Fibroblast of lung (primary cell): ENCODE data around the gene MOCS3. TPM values are rescaled to one million over a fixed set of nuclear protein-coding genes. Genes with fewer than 3 reads are reported as not detected.
A peak's percentile ranks its signal among the peaks of the same experiment; 100 is the strongest.

ENCODE experiments used
- DNase-seq, 2 donors: peaks; one replicate each; pipeline versions ENCODE4 v3.0.0 to v3.0.0-alpha.2; 2010; ENCODE audit warnings: low read depth in 2 of 2
- H2AFZ ChIP-seq: 2 replicates; pipeline ENCODE4 v1.5.1; 2012; ENCODE audit warnings: low read length, control low read depth, inconsistent platforms
- H3K27ac ChIP-seq: 2 replicates; pipeline ENCODE4 v1.5.1; 2011; ENCODE audit warnings: low read length, control low read depth; ENCODE audit not compliant: insufficient read depth
- H3K27me3 ChIP-seq: 2 replicates; pipeline ENCODE4 v1.5.1; 2011; ENCODE audit warnings: mild to moderate bottlenecking, low read length; ENCODE audit not compliant: control insufficient read depth, insufficient read depth
- H3K36me3 ChIP-seq: 2 replicates; pipeline ENCODE4 v1.5.1; 2011; ENCODE audit warnings: low read length; ENCODE audit not compliant: control insufficient read depth, insufficient read depth
- H3K4me1 ChIP-seq: 2 replicates; pipeline ENCODE4 v1.5.1; 2011; ENCODE audit warnings: low read length; ENCODE audit not compliant: control insufficient read depth, insufficient read depth; ENCODE audit errors: extremely low read depth
- H3K4me2 ChIP-seq: 2 replicates; pipeline ENCODE4 v1.5.1; 2011; ENCODE audit warnings: low read length, control low read depth; ENCODE audit not compliant: insufficient read depth; ENCODE audit errors: extremely low read depth
- H3K4me3 ChIP-seq, 4 experiments: fragments of 200-600 bp in 1 of 4; sonication (generic) in 1 of 4; replicated peaks in 1 of 4; 2 replicates each; pipeline ENCODE4 v1.5.1; 2011 to 2016; ENCODE audit warnings: low read length in 4 of 4, low read depth in 3 of 4, mild to moderate bottlenecking in 3 of 4, control low read depth in 2 of 4, inconsistent platforms in 1 of 4, mixed read lengths in 1 of 4; ENCODE audit not compliant: insufficient read depth in 1 of 4; ENCODE audit errors: control extremely low read depth in 1 of 4
- H3K79me2 ChIP-seq: 2 replicates; pipeline ENCODE4 v1.5.1; 2012; ENCODE audit warnings: mild to moderate bottlenecking, low read length, inconsistent platforms; ENCODE audit not compliant: control insufficient read depth, insufficient read depth
- H3K9ac ChIP-seq: 2 replicates; pipeline ENCODE4 v1.5.1; 2011; ENCODE audit warnings: mild to moderate bottlenecking, low read length, control low read depth; ENCODE audit not compliant: insufficient read depth
- H3K9me3 ChIP-seq: 2 replicates; pipeline ENCODE4 v1.5.1; 2012; ENCODE audit warnings: low read depth, low read length; ENCODE audit not compliant: control insufficient read depth, insufficient read depth
- H4K20me1 ChIP-seq: 2 replicates; pipeline ENCODE4 v1.5.1; 2011; ENCODE audit warnings: low read length; ENCODE audit not compliant: control insufficient read depth, insufficient read depth; ENCODE audit errors: extremely low read depth
- EZH2 ChIP-seq: IDR thresholded peaks from 2 replicates; pipeline ENCODE4 v1.5.1; 2012; ENCODE audit warnings: low read length, control low read depth, mild to moderate bottlenecking; ENCODE audit errors: missing control alignments
- polyA plus RNA-seq, 2 donors: library from polyadenylated mRNA; depleted of rRNA in 1 of 2; stranded (reverse) in 1 of 2; unstranded in 1 of 2; fragments of >200 nt; gene quantifications; 2 replicates each; pipeline ENCODE4 v1.2.1, GENCODE V29; 2011 to 2012; ENCODE audit warnings: missing spikeins in 1 of 2
- total RNA-seq: library from RNA; depleted of rRNA; stranded (reverse); fragments of >200 nt; gene quantifications from 2 replicates; pipeline ENCODE4 v1.2.1, GENCODE V29; 2014
- TF ChIP-seq, protein P1 (sequence below), 2 donors: IDR thresholded peaks in 1 of 2; conservative IDR thresholded peaks in 1 of 2; 1 replicate in 1 of 2; 2 replicates in 1 of 2; pipeline ENCODE4 v1.5.1; 2011 to 2012; ENCODE audit warnings: low read length in 2 of 2, control low read depth in 1 of 2, inconsistent platforms in 1 of 2, low read depth in 1 of 2, mild to moderate bottlenecking in 1 of 2

The MOCS3 gene
- total and polyA plus RNA-seq, 2 donors (not counting 1 experiment from before 2014, with no cell fraction given), result 3.7 to 10.1 TPM

DNA sequence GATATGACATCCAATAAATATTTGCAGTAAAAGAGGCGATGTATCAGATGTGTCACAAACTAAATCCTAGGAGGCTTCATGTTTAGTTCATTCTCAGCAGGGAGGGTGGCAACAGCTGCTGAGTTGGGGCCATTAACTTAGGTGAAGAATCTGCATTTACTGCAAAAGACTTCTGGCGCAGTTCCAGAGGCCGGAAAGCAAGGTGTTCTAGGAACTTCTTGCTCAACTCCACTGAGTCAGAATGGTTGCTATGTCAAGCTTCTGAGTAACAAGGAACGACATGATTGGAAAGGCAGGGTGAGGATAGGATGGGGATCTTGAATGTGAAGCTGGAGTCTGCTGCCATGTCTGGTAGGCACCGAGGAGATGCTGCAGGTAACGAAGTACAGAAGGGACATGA lies 39.1 kb upstream of the MOCS3 start:
- H3K9ac ChIP-seq, result no peak overlapping the region
- peaks cover 12% of the 10 kb centered on the region for H4K20me1 ChIP-seq
- H3K79me2 ChIP-seq, result peaks cover 98% of the 10 kb centered on the region
- no peaks in the 10 kb centered on the region for H3K27me3 ChIP-seq
- peaks cover 23% of the 10 kb centered on the region for H3K4me1 ChIP-seq
- peak; percentile 68 to 70 for DNase-seq
- peak overlapping the region; percentile 56 for H3K27ac ChIP-seq
- H2AFZ ChIP-seq, result no peak overlapping the region
- no peak overlapping the region for H3K4me3 ChIP-seq
- no peak overlapping the region for H3K4me2 ChIP-seq
- TF ChIP-seq, protein P1, sequence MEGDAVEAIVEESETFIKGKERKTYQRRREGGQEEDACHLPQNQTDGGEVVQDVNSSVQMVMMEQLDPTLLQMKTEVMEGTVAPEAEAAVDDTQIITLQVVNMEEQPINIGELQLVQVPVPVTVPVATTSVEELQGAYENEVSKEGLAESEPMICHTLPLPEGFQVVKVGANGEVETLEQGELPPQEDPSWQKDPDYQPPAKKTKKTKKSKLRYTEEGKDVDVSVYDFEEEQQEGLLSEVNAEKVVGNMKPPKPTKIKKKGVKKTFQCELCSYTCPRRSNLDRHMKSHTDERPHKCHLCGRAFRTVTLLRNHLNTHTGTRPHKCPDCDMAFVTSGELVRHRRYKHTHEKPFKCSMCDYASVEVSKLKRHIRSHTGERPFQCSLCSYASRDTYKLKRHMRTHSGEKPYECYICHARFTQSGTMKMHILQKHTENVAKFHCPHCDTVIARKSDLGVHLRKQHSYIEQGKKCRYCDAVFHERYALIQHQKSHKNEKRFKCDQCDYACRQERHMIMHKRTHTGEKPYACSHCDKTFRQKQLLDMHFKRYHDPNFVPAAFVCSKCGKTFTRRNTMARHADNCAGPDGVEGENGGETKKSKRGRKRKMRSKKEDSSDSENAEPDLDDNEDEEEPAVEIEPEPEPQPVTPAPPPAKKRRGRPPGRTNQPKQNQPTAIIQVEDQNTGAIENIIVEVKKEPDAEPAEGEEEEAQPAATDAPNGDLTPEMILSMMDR (conservative IDR thresholded peaks at IDR 0.05 in 1 of 2, IDR thresholded peaks at IDR 0.05 in 1 of 2; ENCODE audit: low read depth in 1 of 2, low read length in 2 of 2), result no peak
- TF ChIP-seq EZH2, result no peak
- no peaks in the 10 kb centered on the region for H3K36me3 ChIP-seq
- H3K9me3 ChIP-seq, result no peaks in the 10 kb centered on the region

DNA sequence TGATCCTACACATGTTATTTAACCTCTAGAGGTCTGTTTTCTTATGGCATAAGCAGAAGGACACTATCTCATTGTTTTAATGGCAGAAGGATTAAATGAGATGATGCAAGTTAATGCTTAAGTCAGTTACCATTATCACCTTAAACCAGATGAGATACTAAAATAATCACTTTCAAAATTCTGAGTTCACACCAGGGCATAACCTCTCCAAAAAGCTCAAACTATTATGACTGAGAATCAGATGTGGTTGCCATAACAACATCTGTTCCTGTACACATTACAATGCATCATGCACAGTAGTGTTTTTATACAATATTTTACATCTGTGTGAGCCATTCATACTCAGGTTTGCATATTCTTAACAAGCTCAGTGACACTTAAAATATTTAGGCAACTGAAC lies 37.6 kb upstream of the MOCS3 start:
- no peak overlapping the region for H3K9ac ChIP-seq
- peaks cover 12% of the 10 kb centered on the region for H4K20me1 ChIP-seq
- no peaks in the 10 kb centered on the region for H3K36me3 ChIP-seq
- H3K4me3 ChIP-seq, result no peak overlapping the region
- H3K4me1 ChIP-seq, result peaks cover 20% of the 10 kb centered on the region
- H3K4me2 ChIP-seq, result no peak overlapping the region
- TF ChIP-seq, protein P1 (conservative IDR thresholded peaks at IDR 0.05 in 1 of 2, IDR thresholded peaks at IDR 0.05 in 1 of 2; ENCODE audit: low read depth in 1 of 2, low read length in 2 of 2), result no peak
- TF ChIP-seq EZH2, result no peak
- H3K9me3 ChIP-seq, result no peaks in the 10 kb centered on the region
- H3K27ac ChIP-seq, result peak overlapping the region; percentile 59
- no peaks in the 10 kb centered on the region for H3K27me3 ChIP-seq
- peak; percentile 23 to 43 for DNase-seq
- H2AFZ ChIP-seq, result no peak overlapping the region
- H3K79me2 ChIP-seq, result peaks cover 99% of the 10 kb centered on the region

DNA sequence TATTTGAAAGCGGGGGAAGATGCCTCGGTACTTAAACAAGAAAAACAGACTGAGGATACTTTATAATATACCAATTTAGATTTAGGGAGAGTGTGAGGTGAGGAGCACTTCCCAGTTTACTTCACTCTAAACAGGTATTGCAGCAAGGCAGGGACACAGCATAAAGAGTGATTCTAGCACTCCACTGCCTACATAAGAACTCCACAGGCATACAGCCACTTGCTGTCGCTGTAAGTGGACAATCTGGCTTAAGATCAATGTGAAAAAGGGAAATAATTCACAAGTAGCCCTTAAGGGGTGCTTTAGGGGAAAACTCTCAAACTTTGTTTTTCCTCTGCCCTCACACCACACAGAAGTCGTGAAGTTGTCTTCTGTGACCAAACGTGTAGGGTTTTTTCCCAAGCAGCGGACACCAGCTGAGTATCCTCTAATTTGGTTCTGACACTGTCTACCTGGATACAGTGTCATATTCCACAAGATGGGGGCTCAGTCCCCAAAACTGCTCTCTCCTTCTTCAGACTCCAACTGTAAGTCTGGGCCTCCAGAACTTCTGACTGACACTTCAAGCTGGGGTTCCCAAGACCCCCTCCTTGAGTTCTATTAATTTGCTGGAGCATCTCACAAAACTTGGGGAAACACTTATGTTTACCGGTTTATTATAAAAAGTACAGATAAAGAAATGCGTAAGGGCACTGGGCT lies 36.7 kb upstream of the MOCS3 start:
- H3K9me3 ChIP-seq, result no peaks in the 10 kb centered on the region
- DNase-seq, result no peak
- peak overlapping the region; percentile 59 for H3K27ac ChIP-seq
- no peak overlapping the region for H3K9ac ChIP-seq
- peaks cover 10% of the 10 kb centered on the region for H4K20me1 ChIP-seq
- no peaks in the 10 kb centered on the region for H3K27me3 ChIP-seq
- H3K79me2 ChIP-seq, result peaks cover 99% of the 10 kb centered on the region
- no peak for TF ChIP-seq EZH2
- TF ChIP-seq, protein P1 (conservative IDR thresholded peaks at IDR 0.05 in 1 of 2, IDR thresholded peaks at IDR 0.05 in 1 of 2; ENCODE audit: low read depth in 1 of 2, low read length in 2 of 2), result no peak
- H3K36me3 ChIP-seq, result no peaks in the 10 kb centered on the region
- no peak overlapping the region for H2AFZ ChIP-seq
- H3K4me2 ChIP-seq, result no peak overlapping the region
- no peak overlapping the region for H3K4me3 ChIP-seq
- H3K4me1 ChIP-seq, result peaks cover 16% of the 10 kb centered on the region
